ENCODE results near the gene HNRNPD.
"Not testable (repeated sequence)": the region's sequence is repeated elsewhere in the genome, so short reads cannot be mapped to it uniquely, and the experiment has no call there.

Gene HNRNPD, protein sequence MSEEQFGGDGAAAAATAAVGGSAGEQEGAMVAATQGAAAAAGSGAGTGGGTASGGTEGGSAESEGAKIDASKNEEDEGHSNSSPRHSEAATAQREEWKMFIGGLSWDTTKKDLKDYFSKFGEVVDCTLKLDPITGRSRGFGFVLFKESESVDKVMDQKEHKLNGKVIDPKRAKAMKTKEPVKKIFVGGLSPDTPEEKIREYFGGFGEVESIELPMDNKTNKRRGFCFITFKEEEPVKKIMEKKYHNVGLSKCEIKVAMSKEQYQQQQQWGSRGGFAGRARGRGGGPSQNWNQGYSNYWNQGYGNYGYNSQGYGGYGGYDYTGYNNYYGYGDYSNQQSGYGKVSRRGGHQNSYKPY

DNA sequence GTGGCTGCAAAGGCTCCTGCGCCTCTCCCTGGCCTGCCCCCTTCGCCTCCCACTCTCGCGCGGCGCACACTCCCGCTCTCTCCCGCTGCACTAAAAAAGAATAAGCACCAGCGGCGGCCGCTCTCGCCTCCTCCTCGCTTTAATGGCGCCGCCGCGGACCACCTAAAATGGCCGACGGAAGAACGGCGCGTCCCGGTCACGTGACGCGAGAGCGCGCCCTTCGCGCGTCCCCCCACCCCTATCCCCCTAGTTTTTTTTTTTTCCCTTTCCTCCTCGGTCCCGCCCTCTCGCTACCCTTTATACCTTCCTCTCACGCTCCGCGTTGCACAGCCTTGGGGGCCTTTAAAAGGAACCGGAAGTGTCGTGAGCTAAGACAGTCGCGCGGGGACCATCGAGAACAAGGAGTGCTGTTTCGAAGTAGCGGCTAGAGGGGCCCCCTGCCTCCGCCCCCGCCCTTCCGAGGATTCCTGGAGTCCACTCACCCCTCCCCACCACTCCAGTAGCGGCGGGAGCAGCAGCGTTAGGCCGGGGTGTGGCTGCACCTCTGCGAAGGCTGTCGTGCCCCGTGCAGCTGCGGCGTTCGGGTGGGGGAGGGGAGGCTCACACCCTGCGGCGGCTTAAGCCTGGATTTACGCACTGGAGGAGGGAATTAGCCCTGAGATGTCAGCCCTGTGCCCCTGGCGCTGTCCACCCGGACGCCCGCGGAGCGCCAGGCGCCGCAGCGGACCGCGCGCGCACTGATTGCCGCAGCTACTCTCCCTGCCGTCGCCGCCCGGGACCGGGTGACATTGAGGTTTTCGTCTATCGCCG, at the start of gene HNRNPD:
HNRNPD (minus strand) TSS at position 176 of the 810 bp plus-strand sequence. CDS start 313 bp downstream, outside the sequence.
- DNase-seq (ENCODE audit: low spot score), result peak; percentile 99

DNA sequence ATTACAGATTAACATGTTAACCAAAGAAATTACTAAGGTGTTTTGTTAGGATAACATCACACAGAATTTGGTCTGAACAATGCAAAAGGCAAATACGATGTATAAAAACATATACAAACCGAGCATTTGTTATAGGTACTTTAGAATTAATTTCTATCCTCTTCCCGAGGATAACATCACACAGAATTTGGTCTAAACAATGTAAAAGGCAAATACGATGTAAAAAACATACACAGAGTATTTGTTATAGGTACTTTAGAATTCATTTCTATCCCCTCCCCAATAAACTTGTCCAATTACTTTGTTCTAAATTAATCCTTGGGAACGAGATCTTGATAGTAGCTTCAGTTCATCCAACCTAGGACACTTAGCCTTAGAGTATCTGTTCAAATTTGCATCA, 48.8 kb upstream of the HNRNPD start:
- no peak for DNase-seq (ENCODE audit: low spot score)

DNA sequence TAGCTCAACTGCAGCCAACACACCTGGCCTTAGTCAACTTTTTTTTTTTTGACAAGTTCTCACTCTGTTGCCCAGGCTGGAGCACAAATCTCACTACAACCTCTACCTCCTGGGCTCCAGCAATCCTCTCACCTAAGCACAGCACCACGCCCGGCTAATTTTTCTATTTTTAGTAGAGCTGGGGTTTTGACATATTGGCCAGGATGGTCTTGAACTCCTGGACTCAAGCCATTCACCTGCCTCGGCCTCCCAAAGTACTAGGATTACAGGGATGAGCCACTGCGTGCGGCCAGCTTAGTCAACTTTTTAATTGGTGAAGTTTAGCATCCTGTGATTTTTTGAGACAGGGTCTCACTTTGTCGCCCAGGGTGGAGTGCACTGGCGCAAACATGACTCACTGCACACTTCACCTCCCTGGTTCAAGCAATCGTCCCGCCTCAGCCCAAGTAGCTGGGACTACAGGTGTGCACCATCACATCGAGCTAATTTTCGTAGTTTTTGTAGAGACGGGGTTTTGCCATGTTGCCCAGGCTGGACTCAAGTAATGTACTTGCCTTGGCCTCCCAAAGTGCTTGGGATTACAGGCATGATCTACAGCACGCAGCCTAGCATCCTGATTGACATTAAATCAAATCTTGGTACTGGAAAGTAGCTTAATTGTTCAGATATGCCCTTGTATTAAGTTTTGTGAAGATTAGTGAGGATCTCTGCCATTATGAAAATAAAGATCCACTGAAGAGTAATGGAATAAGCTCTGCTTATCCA, 48.2 kb upstream of the HNRNPD start:
- DNase-seq (ENCODE audit: low spot score), result no peak

DNA sequence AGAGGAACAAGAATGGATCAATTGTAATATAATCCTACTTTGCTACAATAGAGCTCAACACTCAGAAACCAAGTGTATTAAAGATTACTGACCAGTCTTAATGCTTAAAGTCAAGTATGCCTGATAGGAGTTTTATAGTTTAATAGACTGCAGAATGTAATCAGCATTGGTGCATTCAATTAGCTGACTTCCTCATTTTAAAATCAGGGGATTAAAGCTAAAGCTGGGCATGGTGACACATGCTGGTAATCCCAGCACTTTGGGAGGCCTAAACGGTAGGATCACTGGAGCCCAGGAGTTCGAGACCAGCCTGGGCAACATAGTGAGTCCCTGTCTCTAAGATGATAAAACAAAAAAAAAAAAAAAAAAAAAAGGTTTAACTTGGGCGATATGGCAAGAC, 45.7 kb upstream of the HNRNPD start:
- no peak for DNase-seq (ENCODE audit: low spot score)

DNA sequence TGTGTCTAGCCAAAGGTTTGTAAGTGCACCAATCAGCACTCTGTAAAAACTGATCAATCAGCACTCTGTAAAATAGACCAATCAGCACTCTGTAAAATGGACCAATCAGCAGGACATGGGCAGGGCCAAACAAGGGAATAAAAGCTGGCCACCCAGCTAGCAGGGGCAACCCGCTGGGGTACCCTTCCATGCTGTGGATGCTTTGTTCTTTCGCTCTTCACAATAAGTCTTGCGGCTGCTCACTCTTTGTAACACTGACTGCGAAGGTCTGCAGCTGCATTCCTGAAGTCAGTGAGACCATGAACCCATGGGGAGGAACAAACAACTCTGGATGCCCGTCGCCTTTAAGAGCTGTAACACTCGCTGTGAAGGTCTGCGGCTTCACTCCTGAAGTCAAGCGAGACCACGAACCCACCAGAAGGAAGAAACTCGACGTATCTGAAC, 42.2 kb upstream of the HNRNPD start:
- DNase-seq (ENCODE audit: low spot score), result no peak

DNA sequence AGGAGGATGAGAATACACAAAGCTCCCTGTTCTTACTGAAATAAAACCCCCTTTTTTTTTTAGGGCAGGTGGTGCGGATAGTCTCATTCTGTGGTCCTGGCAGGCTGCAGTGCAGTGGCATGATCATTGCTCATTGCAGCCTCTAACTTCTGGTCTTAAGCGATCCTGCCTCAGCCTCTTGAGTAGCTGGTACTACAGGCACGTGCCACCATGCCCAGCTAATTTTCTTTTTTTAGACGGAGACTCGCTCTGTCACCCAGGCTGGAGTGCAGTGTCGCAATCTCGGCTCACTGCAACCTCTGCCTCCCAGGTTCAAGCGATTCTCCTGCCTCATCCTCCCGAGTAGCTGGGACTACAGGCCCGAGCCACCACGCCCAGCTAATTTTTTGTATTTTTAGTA, 41.3 kb upstream of the HNRNPD start:
- not testable (repeated sequence) for DNase-seq (ENCODE audit: low spot score)

DNA sequence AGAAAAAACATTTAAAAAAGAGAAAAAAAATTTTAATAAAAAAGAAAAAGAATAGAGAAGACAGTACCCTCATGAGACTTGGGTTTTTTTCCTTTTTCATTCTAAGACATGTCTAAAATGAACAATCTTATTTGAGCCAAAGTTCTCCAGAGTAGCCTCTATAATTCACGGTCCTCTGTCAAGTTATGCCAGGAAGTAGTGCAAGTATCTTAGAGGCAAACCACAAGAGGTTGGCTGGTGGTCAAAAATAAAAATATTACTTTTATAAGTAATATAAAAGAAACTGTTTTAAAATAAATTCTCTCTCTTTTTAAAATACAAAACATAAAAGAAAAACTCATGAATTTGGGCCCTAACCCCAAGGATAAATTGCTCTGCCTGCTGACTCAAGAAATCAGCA, 29.9 kb upstream of the HNRNPD start:
- no peak for DNase-seq (ENCODE audit: low spot score)

DNA sequence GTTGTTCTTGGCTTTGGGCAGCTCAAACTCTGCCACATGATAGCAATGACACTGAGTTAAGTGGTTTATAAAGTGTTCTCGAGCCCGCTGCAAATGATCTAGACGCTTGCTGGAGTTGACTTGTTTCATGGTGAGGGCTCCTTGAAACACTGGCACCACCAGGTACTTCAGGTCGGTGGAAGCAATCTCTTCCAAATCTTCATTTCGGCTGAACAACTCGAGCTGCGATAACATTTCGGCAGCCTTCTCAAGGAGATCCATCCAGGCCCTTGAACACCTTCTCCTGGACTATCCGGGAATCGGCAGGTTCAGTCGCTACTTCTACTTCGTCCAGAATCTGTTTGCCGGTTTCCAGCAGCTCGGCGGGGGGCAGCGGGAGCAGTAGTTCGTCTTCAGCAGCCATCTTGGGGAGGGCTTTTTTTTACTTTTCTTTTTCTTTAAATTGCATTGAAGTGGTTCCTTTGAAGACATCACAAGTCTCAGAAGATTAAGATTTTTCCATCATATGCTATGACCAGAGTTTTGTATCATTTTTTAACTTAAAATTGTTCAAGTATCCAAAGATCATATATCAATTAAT, 28.5 kb upstream of the HNRNPD start:
- no peak for DNase-seq (ENCODE audit: low spot score)

DNA sequence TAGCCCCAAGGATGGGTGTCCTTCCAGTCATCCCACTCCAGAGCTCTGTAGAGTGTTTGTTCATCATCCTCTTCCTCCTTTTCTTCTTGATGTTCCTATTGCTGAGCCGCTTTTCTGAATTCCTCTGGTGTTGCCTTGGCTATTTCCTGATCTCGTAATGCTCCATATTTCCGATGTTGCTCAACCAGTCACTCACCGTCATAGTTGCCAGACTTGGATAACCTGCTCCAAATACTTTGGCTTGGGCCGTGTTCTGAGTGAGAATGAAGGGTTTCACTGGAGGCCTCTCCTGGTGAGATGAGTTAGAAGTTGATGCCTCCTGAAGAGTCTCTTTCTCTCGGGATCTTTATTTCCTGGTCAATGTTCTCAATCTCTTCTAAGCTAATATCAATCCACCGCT, 27.8 kb upstream of the HNRNPD start:
- DNase-seq (ENCODE audit: low spot score), result no peak

DNA sequence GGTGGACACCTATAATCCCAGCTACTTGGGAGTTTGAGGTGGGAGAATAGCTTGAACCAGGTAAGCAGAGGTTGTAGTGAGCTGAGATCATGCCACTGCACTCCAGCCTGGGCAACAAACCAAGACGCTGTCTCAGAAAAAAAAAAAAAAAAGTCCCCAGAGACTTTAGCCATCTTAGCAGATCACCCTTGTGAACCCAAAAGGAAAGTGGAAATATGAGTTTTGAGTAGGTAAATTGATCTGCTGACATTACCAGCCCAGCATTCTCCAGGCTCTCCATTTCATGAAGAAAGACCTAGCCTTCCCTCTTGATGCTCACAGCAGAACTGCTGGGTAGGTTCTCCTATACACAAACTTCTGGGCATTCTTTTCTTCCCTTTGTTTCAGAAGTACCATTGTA, 24.5 kb upstream of the HNRNPD start:
- DNase-seq (ENCODE audit: low spot score), result no peak

DNA sequence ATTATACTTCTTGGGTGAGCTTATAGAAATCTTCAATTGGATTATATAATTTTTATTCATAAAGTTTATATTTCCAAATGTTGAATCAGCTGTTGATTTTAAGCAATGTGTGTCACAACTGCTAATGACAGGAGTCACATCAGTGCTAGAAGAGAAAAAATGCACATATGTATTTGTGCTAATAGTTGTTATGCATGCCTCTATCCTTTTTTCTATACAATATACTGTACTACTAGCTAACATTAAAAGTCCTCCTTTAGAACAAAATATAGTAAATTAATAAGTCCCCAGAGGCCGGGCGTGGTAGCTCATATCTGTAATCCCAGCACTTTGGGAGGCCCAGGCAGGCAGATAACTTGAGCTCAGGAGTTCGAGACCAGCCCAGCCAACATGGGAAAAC, 23.7 kb upstream of the HNRNPD start:
- DNase-seq (ENCODE audit: low spot score), result no peak

DNA sequence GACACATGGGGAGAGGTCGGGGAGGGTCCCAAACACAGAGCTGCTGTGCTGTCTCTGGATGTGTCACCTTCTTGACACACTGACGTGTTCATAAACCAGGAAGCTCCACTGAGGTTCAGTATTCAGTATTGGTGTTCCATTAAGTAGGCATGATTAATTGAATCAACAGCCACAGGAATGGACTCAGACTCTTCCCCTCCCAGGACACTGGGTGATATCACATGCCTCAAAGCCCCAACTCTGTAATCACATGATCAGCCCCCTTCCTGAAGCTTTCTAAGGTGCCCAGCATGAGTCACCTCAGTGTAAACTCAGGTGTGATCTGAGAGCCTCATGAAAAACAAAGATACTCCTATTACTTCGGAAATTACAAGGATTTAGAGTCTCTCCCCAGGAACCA, 21.1 kb upstream of the HNRNPD start:
- no peak for DNase-seq (ENCODE audit: low spot score)

DNA sequence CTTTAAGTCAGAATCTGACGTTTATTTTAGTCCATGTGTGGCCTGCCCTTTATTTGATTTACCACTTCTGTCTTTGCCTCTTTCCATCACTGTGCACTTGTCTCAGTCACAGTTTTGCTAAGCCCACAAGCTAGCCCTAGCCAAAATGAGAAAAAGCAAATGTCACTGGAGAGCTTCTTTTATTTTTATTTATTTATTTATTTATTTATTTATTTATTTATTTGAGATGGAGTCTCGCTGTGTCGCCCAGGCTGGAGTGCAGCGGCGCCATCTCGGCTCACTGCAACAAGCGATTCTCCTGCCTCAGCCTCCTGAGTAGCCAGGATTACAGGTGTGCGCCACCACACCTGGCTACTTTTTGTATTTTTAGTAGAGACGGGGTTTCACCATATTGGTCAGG, 16.3 kb upstream of the HNRNPD start:
- DNase-seq (ENCODE audit: low spot score), result not testable (repeated sequence)

DNA sequence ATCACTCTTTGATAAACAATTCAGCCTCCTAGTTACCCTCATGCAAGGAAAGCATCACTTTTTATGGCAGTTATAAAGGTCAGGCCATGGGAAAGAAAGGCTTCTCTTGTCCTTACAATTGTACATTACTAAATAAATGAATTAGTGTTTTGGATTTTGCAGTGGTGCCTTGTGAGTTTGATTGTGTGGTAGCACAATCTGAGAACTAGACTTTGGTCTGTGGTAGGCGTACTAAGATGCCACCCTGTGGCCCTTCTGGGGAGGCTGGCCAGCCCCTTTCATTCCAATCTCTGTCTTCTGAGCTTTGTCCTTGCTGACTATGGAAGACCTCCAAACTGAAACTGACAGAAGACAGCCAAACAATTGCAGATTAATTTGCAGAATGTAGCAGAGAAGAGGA, 14.6 kb upstream of the HNRNPD start:
- DNase-seq (ENCODE audit: low spot score), result peak; percentile 16

DNA sequence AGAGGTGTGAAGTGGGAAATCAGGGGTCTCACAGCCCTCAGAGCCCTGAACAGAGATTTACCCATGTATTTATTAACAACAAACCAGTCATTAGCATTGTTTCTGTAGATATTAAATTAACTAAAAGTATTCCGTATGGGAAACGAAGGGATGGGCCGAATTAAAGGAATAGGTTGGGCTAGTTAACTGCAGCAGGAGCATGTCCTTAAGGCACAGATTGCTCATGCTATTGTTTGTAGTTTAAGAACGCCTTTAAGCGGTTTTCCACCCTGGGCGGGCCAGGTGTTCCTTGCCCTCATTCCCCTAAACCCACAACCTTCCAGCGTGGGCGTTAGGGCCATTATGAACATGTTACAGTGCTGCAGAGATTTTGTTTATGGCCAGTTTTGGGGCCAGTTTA, 12.5 kb upstream of the HNRNPD start:
- not testable (repeated sequence) for DNase-seq (ENCODE audit: low spot score)

DNA sequence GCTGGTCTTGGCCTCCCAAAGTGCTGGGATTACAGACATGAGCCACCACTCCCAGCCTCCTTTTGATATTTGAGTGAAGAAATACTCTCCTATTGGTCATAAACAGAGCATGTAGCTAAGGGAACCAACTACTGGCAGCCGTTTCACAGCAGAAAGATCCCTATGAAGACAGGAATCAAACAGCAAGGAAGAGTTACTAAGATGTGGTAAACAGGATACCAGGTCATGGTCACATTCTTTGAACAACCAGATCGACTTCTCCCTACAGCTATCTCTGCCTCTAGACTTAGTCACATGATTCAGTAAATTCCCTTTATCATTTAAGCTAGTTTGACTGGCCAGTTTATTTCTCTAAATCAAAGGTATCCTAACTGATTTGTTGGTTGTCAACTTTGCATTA, 9.0 kb upstream of the HNRNPD start:
- DNase-seq (ENCODE audit: low spot score), result no peak

DNA sequence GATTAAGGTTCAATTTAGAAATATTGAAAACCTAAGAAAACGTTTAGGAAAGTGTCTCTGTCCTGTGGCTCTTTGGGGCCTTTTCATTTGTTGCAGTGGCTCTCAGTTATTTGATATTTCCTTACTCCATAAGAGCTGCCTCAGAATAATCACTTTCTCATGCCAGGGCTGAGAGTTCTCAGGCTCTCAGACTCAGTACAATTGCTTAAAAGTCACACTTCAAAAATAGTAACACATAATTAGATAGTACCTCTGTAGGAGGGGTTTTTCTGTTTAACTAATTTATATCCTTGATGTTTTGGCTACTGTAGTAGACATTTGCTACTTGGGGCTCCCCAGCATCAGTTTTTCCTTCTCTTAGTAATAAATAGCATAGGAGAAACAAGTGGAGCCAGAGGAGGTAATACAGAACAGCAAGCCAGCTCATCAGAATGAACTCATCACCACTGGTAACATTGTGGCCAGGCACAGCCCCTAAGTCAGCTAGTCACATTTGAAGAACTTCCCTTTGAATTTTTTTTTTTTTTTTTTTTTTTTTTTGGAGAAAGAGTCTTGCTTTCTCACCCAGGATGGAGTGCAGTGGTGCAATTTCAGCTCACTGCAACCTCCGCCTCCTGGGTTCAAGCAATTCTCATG, 8.0 kb upstream of the HNRNPD start:
- DNase-seq (ENCODE audit: low spot score), result no peak

DNA sequence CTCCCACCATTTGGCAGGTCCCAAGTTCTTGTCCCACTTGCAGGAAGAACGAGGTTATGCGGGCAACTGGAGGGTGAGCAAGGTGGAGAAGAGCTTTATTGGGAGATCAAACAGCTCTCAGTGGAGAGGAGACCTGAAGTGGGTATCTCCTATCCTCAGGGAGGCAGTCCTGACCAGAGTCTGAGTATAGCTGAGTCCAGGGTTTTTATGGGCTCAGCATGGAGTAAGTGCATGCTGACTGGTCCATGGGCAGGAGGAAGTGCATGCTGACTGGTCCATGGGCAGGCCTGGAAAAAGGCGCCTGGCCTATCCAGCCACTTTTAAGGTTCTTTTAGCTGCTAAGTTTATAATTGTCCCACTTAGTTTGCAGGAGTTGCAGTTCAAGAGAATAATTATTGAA, 7.4 kb upstream of the HNRNPD start:
- no peak for DNase-seq (ENCODE audit: low spot score)

DNA sequence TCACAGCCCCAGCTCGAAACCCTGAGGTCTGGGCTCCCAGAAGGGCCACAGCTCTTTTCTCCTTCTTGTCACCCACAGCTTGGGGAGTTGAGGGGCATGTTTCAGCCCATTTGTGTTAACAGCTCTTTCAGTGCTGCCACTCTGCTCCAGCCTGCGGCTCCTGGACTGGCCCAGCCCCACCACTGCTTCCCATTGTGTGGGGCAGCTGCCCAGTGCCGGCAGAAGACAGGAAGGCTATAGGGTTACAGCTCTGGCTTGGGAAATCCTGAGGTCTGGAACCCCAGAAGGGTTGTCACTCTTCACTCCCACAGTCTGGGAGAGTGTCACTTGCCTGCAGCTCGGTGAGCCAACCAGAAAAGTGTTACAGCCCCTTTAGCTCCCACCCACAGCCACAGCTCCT, 7.0 kb upstream of the HNRNPD start:
- no peak for DNase-seq (ENCODE audit: low spot score)

DNA sequence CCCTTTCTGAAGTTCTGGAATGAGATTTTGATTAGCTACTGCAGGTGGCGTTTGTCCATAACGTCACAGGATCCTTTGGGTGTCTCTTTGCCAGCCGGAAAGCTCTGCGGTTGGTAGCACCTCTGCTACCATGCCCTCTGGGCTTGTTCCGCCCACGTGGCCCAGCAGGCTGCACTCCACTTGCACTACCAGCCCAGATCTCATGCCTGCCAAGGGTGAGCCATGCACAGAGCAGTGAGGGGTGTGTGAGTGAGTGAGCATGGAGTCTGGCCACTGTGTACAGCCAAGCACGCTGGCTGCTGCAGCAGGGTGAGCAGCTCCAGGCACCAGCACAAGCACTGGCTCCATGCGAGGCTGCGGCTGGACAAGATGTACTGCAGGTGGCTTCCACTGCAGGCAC, 6.6 kb upstream of the HNRNPD start:
- DNase-seq (ENCODE audit: low spot score), result peak; percentile 55

DNA sequence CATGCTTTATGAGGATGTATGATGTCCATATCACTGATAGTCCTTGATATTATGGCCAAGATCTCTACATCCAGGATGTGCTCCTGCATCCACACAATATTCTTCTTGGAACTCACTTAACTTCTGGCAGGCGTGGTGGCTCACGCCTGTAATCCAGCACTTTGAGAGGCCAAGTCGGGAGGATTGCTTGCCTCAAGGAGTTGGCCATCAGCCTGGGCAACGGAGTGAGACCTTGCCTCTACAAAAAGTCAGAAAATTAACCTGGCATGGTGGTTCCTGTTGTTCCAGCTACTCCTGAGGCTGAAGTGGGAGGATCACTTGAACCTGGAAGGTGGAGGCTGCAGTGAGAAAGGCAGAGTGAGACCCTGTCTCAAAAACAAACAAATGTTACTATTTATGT, 2.3 kb upstream of the HNRNPD start:
- no peak for DNase-seq (ENCODE audit: low spot score)

DNA sequence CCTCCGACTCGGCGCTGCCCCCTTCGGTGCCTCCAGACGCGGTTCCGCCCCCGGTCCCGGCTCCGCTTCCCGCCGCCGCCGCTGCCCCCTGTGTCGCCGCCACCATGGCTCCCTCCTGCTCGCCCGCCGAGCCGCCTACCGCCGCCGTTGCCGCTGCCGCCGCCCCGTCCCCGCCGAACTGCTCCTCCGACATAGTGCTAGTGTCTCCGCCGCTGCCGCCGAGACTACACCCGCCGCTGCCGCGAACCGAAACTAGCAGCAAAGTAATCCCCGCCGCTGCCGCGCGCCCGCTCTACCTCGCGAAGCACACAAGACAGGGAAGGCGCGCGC, 340 bp downstream of the HNRNPD start:
- peak; percentile 20 for DNase-seq (ENCODE audit: low spot score)
